Neuronal stem cell (in vitro differentiated cells): ENCODE measurements around the gene RBM34.

ENCODE experiments used
- DNase-seq: peaks from one replicate; pipeline ENCODE4 v3.0.0-alpha.2; 2013; ENCODE audit warnings: low spot score
- H2AFZ ChIP-seq: one replicate; pipeline ENCODE4 v1.6.1; 2013; ENCODE audit warnings: mild to moderate bottlenecking, low read length, inconsistent platforms
- H2AK5ac ChIP-seq: 2 replicates; pipeline ENCODE4 v1.6.1; 2013; ENCODE audit warnings: low read depth, mild to moderate bottlenecking, inconsistent platforms, low read length, moderate library complexity, mixed read lengths
- H2BK120ac ChIP-seq: 2 replicates; pipeline ENCODE4 v1.6.1; 2013; ENCODE audit warnings: low read depth, mild to moderate bottlenecking, inconsistent platforms, low read length, moderate library complexity, mixed read lengths
- H2BK12ac ChIP-seq: one replicate; pipeline ENCODE4 v1.6.1; 2013; ENCODE audit warnings: low read length, inconsistent platforms
- H2BK15ac ChIP-seq: 2 replicates; pipeline ENCODE4 v1.6.1; 2013; ENCODE audit warnings: mild to moderate bottlenecking, low read length, inconsistent platforms, mixed read lengths
- H2BK5ac ChIP-seq: one replicate; pipeline ENCODE4 v1.6.1; 2013; ENCODE audit warnings: inconsistent platforms, mild to moderate bottlenecking, low read length, moderate library complexity
- H3K14ac ChIP-seq: one replicate; pipeline ENCODE4 v1.6.1; 2013; ENCODE audit warnings: low read length, inconsistent platforms
- H3K18ac ChIP-seq: 2 replicates; pipeline ENCODE4 v1.6.1; 2013; ENCODE audit warnings: low read length, inconsistent platforms
- H3K23ac ChIP-seq: 2 replicates; pipeline ENCODE4 v1.6.1; 2013; ENCODE audit warnings: low read depth, mild to moderate bottlenecking, mixed read lengths, low read length, inconsistent platforms; ENCODE audit not compliant: poor library complexity
- H3K27ac ChIP-seq: replicated peaks from 3 replicates; pipeline ENCODE4 v1.5.1; 2013; ENCODE audit warnings: low read length, inconsistent platforms
- H3K27me3 ChIP-seq, 3 experiments: 2 replicates each; pipeline ENCODE4 v1.6.1; 2013; ENCODE audit warnings: low read length in 3 of 3, mild to moderate bottlenecking in 2 of 3, inconsistent platforms in 1 of 3, low read depth in 1 of 3, mixed read lengths in 1 of 3, moderate library complexity in 1 of 3; ENCODE audit not compliant: control insufficient read depth in 3 of 3, insufficient read depth in 3 of 3
- H3K36me3 ChIP-seq, 2 donors: replicated peaks in 1 of 2; 2 replicates each; pipeline ENCODE4 v1.6.1; 2013; ENCODE audit warnings: low read length in 2 of 2; ENCODE audit not compliant: control insufficient read depth in 2 of 2, insufficient read depth in 2 of 2
- H3K4ac ChIP-seq: 2 replicates; pipeline ENCODE4 v1.6.1; 2013; ENCODE audit warnings: inconsistent platforms, mild to moderate bottlenecking, low read length, moderate library complexity
- H3K4me1 ChIP-seq, 2 donors: 1 replicate in 1 of 2; 2 replicates in 1 of 2; pipeline ENCODE4 v1.6.1; 2013; ENCODE audit warnings: low read length in 2 of 2, low read depth in 1 of 2; ENCODE audit not compliant: control insufficient read depth in 2 of 2, insufficient read depth in 1 of 2
- H3K4me2 ChIP-seq: one replicate; pipeline ENCODE4 v1.6.1; 2013; ENCODE audit warnings: mild to moderate bottlenecking, low read length, inconsistent platforms; ENCODE audit not compliant: insufficient read depth, poor library complexity, severe bottlenecking
- H3K4me3 ChIP-seq, 2 donors: 2 replicates each; pipeline ENCODE4 v1.5.1; 2013; ENCODE audit warnings: low read length in 2 of 2, mild to moderate bottlenecking in 2 of 2, inconsistent platforms in 1 of 2, moderate library complexity in 1 of 2
- H3K79me1 ChIP-seq: one replicate; pipeline ENCODE4 v1.6.1; 2013; ENCODE audit warnings: low read depth, mild to moderate bottlenecking, inconsistent platforms, low read length, moderate library complexity
- H3K9ac ChIP-seq: one replicate; pipeline ENCODE4 v1.6.1; 2013; ENCODE audit warnings: mild to moderate bottlenecking, low read depth, low read length, inconsistent platforms; ENCODE audit not compliant: poor library complexity
- H3K9me3 ChIP-seq, 2 donors: replicated peaks in 1 of 2; 2 replicates each; pipeline versions ENCODE3 to v1.6.1; 2013; ENCODE audit warnings: low read length in 2 of 2, mild to moderate bottlenecking in 2 of 2, inconsistent platforms in 1 of 2, low read depth in 1 of 2, mixed read lengths in 1 of 2, moderate library complexity in 1 of 2; ENCODE audit not compliant: control insufficient read depth in 2 of 2, insufficient read depth in 1 of 2
- H4K8ac ChIP-seq: one replicate; pipeline ENCODE4 v1.6.1; 2013; ENCODE audit warnings: low read depth, mild to moderate bottlenecking, inconsistent platforms, low read length, moderate library complexity
- H4K91ac ChIP-seq: one replicate; pipeline ENCODE4 v1.6.1; 2013; ENCODE audit warnings: low read length, low read depth, mild to moderate bottlenecking, inconsistent platforms; ENCODE audit not compliant: poor library complexity
- WGBS, 2 donors: extraction: QIAGEN DNeasy Blood & Tissue Kit; methylation state at CpG; one replicate each; pipeline ENCODE4 v1.1.7; 2013; ENCODE audit warnings: missing lambda C conversion rate in 2 of 2, mixed read lengths in 1 of 2; ENCODE audit not compliant: insufficient read length in 2 of 2, insufficient replicate concordance in 1 of 2; ENCODE audit errors: extremely low coverage in 2 of 2; 5-methylcytosine and 5-hydroxymethylcytosine counted together

RBM34 gene

DNA sequence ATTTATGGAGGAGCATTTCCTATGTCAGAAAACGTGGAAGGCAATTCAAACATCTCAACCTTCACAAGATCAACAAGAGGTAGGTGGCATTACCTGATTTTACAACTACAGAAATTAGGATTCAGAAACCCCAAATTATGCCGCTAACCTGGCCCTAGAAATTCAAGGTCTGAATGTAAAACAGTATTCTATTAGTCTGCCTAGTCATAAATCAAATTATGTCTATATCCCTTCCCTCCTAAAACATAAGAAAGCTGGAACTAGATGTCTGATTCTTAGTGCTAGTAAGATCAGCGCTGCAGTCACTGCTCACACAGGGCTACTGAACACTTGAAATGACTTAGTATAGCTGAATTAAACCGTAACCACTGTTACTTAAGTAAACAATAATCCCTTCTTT lies 33.8 kb downstream of the RBM34 start:
- peak overlapping the region; percentile 20 for H3K4me2 ChIP-seq
- H4K8ac ChIP-seq, result no peak overlapping the region
- H3K18ac ChIP-seq, result no peak overlapping the region
- H3K14ac ChIP-seq, result no peak overlapping the region
- H2AFZ ChIP-seq, result no peak overlapping the region
- H2BK5ac ChIP-seq, result no peak overlapping the region
- no peak for DNase-seq
- no peak overlapping the region for H2BK12ac ChIP-seq
- no peak overlapping the region for H3K4ac ChIP-seq
- H3K9me3 ChIP-seq, result peaks cover 0 to 2% of the 10 kb centered on the region in 2 donors
- no peak overlapping the region for H3K27ac ChIP-seq
- H3K36me3 ChIP-seq, result peaks cover 5 to 60% of the 10 kb centered on the region in 2 donors
- no peak overlapping the region for H4K91ac ChIP-seq
- H2BK120ac ChIP-seq, result no peak overlapping the region
- H3K4me3 ChIP-seq, result peak overlapping the region in 1 of 2 donors; percentile 80
- no peak overlapping the region for H2AK5ac ChIP-seq
- H2BK15ac ChIP-seq, result no peak overlapping the region
- no CpG with 5 or more reads among the region's 4 CpGs for WGBS, 2 donors
- no peak overlapping the region for H3K23ac ChIP-seq
- H3K9ac ChIP-seq, result no peak overlapping the region
- H3K4me1 ChIP-seq, result peaks cover 0 to 8% of the 10 kb centered on the region in 2 donors
- peaks cover 4% of the 10 kb centered on the region for H3K79me1 ChIP-seq
- no peaks in the 10 kb centered on the region for H3K27me3 ChIP-seq

DNA sequence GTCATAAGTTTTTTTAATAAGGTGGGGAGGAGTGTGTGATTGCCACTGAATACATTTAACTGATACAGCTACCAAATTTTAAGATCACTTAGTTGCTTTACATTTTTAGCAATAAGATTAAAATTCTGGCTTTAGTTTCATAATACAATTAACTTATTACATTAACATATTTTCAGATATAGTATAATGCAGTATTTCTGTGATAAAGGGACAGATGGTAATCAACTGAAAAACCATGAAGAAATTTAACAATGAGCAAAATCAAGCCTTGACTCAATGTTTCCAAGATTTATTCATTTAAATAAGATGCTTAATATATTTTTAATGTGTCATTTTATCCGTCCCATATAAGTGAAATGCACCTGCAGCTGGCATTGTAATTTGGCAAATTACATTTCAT lies 36.4 kb downstream of the RBM34 start:
- Histone ChIP-seq H2BK12ac (no peak overlapping the region), H3K14ac (no peak overlapping the region), H2BK5ac (no peak overlapping the region), H2AK5ac (no peak overlapping the region), H3K23ac (no peak overlapping the region), H3K79me1 (peaks cover 4% of the 10 kb centered on the region), H3K4ac (no peak overlapping the region), H3K9ac (no peak overlapping the region), H2AFZ (no peak overlapping the region), H3K27me3 (no peaks in the 10 kb centered on the region), H4K91ac (no peak overlapping the region), H3K4me1 (peaks cover 0 to 8% of the 10 kb centered on the region in 2 donors), H2BK120ac (no peak overlapping the region), H2BK15ac (no peak overlapping the region), H3K4me3 (no peak overlapping the region), H3K36me3 (peaks cover 8 to 72% of the 10 kb centered on the region in 2 donors), H3K18ac (no peak overlapping the region), H4K8ac (no peak overlapping the region), H3K9me3 (peaks cover 0 to 2% of the 10 kb centered on the region in 2 donors), H3K4me2 (no peak overlapping the region), H3K27ac (no peak overlapping the region)
- WGBS, 2 donors, result no CpG with 5 or more reads among the region's 1 CpG
- no peak for DNase-seq

DNA sequence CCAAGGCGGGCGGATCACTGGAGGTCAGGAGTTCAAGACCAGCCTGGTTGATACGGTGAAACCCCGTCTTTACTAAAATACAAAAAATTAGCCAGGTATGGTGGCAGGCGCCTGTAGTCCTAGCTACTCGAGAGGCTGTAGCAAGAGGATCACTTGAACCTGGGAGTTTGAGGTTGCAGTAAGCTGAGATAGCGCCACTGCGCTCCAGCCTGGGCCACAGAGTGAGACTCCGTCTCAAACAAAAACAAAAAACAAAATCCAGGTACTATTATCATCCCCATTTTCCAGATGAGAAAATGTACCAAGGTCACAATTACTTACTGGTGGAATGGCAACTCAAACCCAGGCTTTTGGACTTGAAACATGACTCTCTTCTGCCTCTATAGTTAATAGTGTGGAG lies 36.9 kb downstream of the RBM34 start:
- H3K23ac ChIP-seq, result no peak overlapping the region
- no peak overlapping the region for H2BK12ac ChIP-seq

DNA sequence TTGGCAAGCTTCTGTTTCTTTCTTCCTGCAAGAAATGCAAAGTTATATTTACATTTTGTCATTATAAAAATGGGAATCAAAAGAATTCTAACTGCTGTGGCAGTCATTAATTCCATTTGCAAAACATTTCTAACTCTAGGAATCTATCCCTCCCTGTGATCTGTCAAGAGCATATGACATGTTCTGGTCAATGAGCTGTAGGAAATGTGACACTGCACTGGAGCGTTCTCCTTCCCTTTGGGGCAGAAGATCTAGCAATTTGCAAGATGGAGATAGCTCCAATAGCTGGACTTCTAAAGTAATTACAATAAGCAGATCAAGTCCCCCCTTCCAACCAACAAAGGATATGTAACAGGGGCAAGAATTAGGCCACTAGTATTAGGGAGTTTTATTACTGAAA lies 38.7 kb downstream of the RBM34 start:
- peaks cover 0 to 2% of the 10 kb centered on the region in 2 donors for H3K9me3 ChIP-seq
- H2BK15ac ChIP-seq, result no peak overlapping the region
- H3K4me2 ChIP-seq, result no peak overlapping the region
- no peak for DNase-seq
- no peak overlapping the region for H2AFZ ChIP-seq
- H3K27ac ChIP-seq, result no peak overlapping the region
- no peak overlapping the region for H3K18ac ChIP-seq
- no peak overlapping the region for H4K91ac ChIP-seq
- H4K8ac ChIP-seq, result no peak overlapping the region
- H2BK120ac ChIP-seq, result no peak overlapping the region
- H3K4ac ChIP-seq, result no peak overlapping the region
- H3K27me3 ChIP-seq, result no peaks in the 10 kb centered on the region
- WGBS, 2 donors, result no CpG with 5 or more reads among the region's 1 CpG
- no peak overlapping the region for H2BK12ac ChIP-seq
- H2AK5ac ChIP-seq, result no peak overlapping the region
- no peak overlapping the region for H3K14ac ChIP-seq
- no peaks in the 10 kb centered on the region for H3K79me1 ChIP-seq
- no peak overlapping the region for H3K23ac ChIP-seq
- peaks cover 20 to 94% of the 10 kb centered on the region in 2 donors for H3K36me3 ChIP-seq
- peaks cover 0 to 5% of the 10 kb centered on the region in 2 donors for H3K4me1 ChIP-seq
- H3K4me3 ChIP-seq, result no peak overlapping the region
- H3K9ac ChIP-seq, result no peak overlapping the region
- no peak overlapping the region for H2BK5ac ChIP-seq

More for the DNA sequence above, 36.9 kb downstream of the RBM34 start:
- Histone ChIP-seq H2AFZ (no peak overlapping the region), H2BK15ac (no peak overlapping the region), H2BK5ac (no peak overlapping the region), H2AK5ac (no peak overlapping the region), H3K27me3 (no peaks in the 10 kb centered on the region), H2BK120ac (no peak overlapping the region), H3K4me1 (peaks cover 0 to 8% of the 10 kb centered on the region in 2 donors), H3K79me1 (peaks cover 4% of the 10 kb centered on the region), H3K36me3 (peaks cover 8 to 77% of the 10 kb centered on the region in 2 donors), H3K27ac (no peak overlapping the region), H3K18ac (no peak overlapping the region), H3K4me3 (no peak overlapping the region), H3K4ac (no peak overlapping the region), H3K4me2 (no peak overlapping the region), H3K14ac (no peak overlapping the region), H4K91ac (no peak overlapping the region), H3K9ac (no peak overlapping the region), H4K8ac (no peak overlapping the region), H3K9me3 (peaks cover 0 to 2% of the 10 kb centered on the region in 2 donors)
- no peak for DNase-seq
- no CpG with 5 or more reads among the region's 9 CpGs for WGBS, 2 donors
